Neural cell (in vitro differentiated cells): ENCODE measurements around the gene GNAQ.

Experiments
- EP300 ChIP-seq: fragments of 450-650 bp; conservative IDR thresholded peaks from 2 replicates; pipeline ENCODE4 v1.6.1; 2014; ENCODE audit warnings: antibody characterized with exemption, mild to moderate bottlenecking, moderate library complexity; ENCODE audit not compliant: poor library complexity, severe bottlenecking
- EZH2 ChIP-seq: fragments of 200-600, 300-800 bp; shearing (Covaris generic), sonication (generic); IDR thresholded peaks from 2 replicates; pipeline ENCODE4 v1.6.1; 2014; ENCODE audit warnings: antibody characterized with exemption, low read length, borderline replicate concordance, mild to moderate bottlenecking; ENCODE audit not compliant: insufficient read depth, poor library complexity, severe bottlenecking
- MXI1 ChIP-seq: fragments of 450-650 bp; conservative IDR thresholded peaks from 2 replicates; pipeline ENCODE4 v1.6.1; 2014; ENCODE audit warnings: antibody characterized with exemption, mild to moderate bottlenecking; ENCODE audit not compliant: poor library complexity, severe bottlenecking
- POLR2AphosphoS5 ChIP-seq: IDR thresholded peaks from 2 replicates; pipeline ENCODE4 v1.6.1; 2012
- RAD21 ChIP-seq: fragments of 450-650 bp; conservative IDR thresholded peaks from 2 replicates; pipeline ENCODE4 v1.6.1; 2014; ENCODE audit warnings: antibody characterized with exemption, mild to moderate bottlenecking, moderate library complexity
- SMC3 ChIP-seq: fragments of 450-650 bp; conservative IDR thresholded peaks from 2 replicates; pipeline ENCODE4 v1.6.1; 2014; ENCODE audit warnings: antibody characterized with exemption, mild to moderate bottlenecking, moderate library complexity; ENCODE audit not compliant: poor library complexity
- TAF1 ChIP-seq: IDR thresholded peaks from 2 replicates; pipeline ENCODE4 v1.6.1; 2012; ENCODE audit warnings: low read depth
- TF ChIP-seq, protein P1 (sequence below): fragments of 450-650 bp; IDR thresholded peaks from 2 replicates; pipeline ENCODE4 v1.5.1; 2014; ENCODE audit warnings: antibody characterized with exemption, mild to moderate bottlenecking, moderate library complexity; ENCODE audit not compliant: poor library complexity, severe bottlenecking
- TF ChIP-seq, protein P2 (sequence below): IDR thresholded peaks from 2 replicates; pipeline ENCODE4 v1.6.1; 2012; ENCODE audit warnings: borderline replicate concordance

DNA sequence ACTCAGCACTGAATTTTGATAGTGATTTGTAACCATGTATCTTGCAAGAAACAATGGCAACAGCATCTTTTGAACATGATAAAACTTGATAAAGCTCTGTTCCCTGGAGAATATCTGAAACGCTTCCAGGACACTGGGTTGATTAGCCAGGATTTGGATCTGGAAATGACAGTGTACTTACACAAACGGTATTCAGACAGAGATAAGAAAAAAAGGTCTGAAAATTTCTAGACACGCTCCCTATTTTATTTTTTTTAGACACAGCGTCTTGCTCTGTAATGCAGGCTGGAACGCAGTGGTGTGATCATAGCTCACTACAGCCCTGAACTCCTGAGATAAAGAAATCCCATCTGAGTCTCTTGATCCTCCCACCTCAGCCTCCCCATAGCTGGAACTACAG is 109.0 kb downstream of the GNAQ start:
- TF ChIP-seq SMC3 = no peak
- TF ChIP-seq EZH2 = no peak
- TF ChIP-seq, protein P1, sequence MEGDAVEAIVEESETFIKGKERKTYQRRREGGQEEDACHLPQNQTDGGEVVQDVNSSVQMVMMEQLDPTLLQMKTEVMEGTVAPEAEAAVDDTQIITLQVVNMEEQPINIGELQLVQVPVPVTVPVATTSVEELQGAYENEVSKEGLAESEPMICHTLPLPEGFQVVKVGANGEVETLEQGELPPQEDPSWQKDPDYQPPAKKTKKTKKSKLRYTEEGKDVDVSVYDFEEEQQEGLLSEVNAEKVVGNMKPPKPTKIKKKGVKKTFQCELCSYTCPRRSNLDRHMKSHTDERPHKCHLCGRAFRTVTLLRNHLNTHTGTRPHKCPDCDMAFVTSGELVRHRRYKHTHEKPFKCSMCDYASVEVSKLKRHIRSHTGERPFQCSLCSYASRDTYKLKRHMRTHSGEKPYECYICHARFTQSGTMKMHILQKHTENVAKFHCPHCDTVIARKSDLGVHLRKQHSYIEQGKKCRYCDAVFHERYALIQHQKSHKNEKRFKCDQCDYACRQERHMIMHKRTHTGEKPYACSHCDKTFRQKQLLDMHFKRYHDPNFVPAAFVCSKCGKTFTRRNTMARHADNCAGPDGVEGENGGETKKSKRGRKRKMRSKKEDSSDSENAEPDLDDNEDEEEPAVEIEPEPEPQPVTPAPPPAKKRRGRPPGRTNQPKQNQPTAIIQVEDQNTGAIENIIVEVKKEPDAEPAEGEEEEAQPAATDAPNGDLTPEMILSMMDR = no peak
- TF ChIP-seq EP300 = no peak
- TF ChIP-seq, protein P2, sequence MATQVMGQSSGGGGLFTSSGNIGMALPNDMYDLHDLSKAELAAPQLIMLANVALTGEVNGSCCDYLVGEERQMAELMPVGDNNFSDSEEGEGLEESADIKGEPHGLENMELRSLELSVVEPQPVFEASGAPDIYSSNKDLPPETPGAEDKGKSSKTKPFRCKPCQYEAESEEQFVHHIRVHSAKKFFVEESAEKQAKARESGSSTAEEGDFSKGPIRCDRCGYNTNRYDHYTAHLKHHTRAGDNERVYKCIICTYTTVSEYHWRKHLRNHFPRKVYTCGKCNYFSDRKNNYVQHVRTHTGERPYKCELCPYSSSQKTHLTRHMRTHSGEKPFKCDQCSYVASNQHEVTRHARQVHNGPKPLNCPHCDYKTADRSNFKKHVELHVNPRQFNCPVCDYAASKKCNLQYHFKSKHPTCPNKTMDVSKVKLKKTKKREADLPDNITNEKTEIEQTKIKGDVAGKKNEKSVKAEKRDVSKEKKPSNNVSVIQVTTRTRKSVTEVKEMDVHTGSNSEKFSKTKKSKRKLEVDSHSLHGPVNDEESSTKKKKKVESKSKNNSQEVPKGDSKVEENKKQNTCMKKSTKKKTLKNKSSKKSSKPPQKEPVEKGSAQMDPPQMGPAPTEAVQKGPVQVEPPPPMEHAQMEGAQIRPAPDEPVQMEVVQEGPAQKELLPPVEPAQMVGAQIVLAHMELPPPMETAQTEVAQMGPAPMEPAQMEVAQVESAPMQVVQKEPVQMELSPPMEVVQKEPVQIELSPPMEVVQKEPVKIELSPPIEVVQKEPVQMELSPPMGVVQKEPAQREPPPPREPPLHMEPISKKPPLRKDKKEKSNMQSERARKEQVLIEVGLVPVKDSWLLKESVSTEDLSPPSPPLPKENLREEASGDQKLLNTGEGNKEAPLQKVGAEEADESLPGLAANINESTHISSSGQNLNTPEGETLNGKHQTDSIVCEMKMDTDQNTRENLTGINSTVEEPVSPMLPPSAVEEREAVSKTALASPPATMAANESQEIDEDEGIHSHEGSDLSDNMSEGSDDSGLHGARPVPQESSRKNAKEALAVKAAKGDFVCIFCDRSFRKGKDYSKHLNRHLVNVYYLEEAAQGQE = no peak
- TF ChIP-seq TAF1 = no peak
- no peak for TF ChIP-seq RAD21
- no peak for TF ChIP-seq POLR2AphosphoS5
- no peak for TF ChIP-seq MXI1
